Endothelial cell (in vitro differentiated cells): Measurements from ENCODE around the gene AHDC1. TPM values are rescaled to one million over a fixed set of nuclear protein-coding genes. Genes with fewer than 3 reads are reported as not detected.

Experiments used
- DNase-seq: peaks from one replicate; pipeline ENCODE4 v3.0.0; 2021; ENCODE audit warnings: low spot score
- H3K27ac Mint-ChIP-seq: one replicate; pipeline ENCODE4 v1.8.0; 2021; ENCODE audit warnings: mixed read lengths, inconsistent platforms; ENCODE audit not compliant: unreplicated experiment
- H3K27me3 Mint-ChIP-seq: one replicate; pipeline ENCODE4 v1.8.0; 2021; ENCODE audit warnings: mild to moderate bottlenecking, moderate library complexity, mixed read lengths, inconsistent platforms; ENCODE audit not compliant: unreplicated experiment
- H3K36me3 Mint-ChIP-seq: one replicate; pipeline ENCODE4 v1.8.0; 2021; ENCODE audit warnings: mild to moderate bottlenecking, low read depth, mixed read lengths, inconsistent platforms; ENCODE audit not compliant: unreplicated experiment
- H3K4me1 Mint-ChIP-seq: one replicate; pipeline ENCODE4 v1.8.0; 2021; ENCODE audit warnings: mild to moderate bottlenecking, mixed read lengths, inconsistent platforms; ENCODE audit not compliant: unreplicated experiment
- H3K4me3 Mint-ChIP-seq: one replicate; pipeline ENCODE4 v1.8.0; 2021; ENCODE audit warnings: mild to moderate bottlenecking, mixed read lengths, inconsistent platforms; ENCODE audit not compliant: unreplicated experiment
- H3K9me3 Mint-ChIP-seq: one replicate; pipeline ENCODE4 v1.8.0; 2021; ENCODE audit warnings: mixed read lengths, inconsistent platforms; ENCODE audit not compliant: unreplicated experiment
- total RNA-seq: library from RNA; stranded (reverse); fragmentation: NEBNext Ultra II Directional; extraction: Animal tissue kit (Norgen Biotek cat#: 25700); gene quantifications from one replicate; pipeline ENCODE4 v1.2.1, GENCODE V29; 2021; ENCODE audit not compliant: unreplicated experiment
- TF ChIP-seq, protein P1 (sequence below): fragments of 200-600 bp; sonication (generic); IDR thresholded peaks from one replicate; pipeline ENCODE4 v1.5.0; 2021; ENCODE audit warnings: antibody characterized with exemption; ENCODE audit not compliant: unreplicated experiment

The AHDC1 gene
- total RNA-seq, 1 donor from 2014 or later: 48.0 TPM

DNA sequence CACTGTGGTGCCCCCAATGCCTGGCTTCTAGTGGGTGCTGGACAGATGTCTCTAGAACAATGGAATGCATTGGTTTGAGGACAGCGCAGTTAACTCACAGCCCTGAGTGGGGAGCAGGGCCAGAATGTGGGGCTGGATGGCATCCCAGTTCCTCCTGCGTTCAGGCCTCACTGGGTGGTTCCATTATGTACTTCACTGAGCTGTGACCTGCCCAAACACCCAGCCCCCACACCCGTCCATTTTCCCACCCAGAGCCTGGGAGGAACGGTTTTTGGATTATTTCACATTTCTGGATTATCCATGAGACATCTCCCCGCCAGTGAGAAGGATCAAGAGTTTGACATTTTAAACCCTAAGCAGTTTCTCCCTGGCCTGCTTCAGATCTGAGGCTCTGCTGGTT, 58.7 kb downstream of the AHDC1 start:
- peaks cover 19% of the 10 kb centered on the region for H3K27me3 Mint-ChIP-seq

DNA sequence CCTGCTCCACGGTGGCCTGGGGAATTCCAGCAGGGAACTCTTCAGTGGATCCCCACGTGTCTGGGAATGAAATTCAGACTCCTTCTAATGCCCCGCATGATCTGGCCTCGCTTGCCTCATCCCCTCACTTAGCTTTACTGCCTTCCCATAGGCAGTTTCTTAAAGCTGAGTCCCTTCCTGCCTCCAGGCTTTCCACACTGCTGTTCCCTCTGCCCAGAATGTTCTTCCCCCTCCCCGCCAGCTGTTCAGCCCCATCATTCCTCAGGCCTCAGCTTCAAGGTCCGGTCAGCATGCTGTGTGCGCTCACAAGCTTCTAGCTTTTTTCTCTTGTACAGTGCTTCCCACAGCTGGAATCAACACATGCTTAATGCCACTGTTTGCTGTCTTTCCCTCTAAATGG, 59.1 kb downstream of the AHDC1 start:
- peaks cover 25% of the 10 kb centered on the region for H3K4me1 Mint-ChIP-seq
- peaks cover 23% of the 10 kb centered on the region for H3K27me3 Mint-ChIP-seq
- TF ChIP-seq, protein P1, sequence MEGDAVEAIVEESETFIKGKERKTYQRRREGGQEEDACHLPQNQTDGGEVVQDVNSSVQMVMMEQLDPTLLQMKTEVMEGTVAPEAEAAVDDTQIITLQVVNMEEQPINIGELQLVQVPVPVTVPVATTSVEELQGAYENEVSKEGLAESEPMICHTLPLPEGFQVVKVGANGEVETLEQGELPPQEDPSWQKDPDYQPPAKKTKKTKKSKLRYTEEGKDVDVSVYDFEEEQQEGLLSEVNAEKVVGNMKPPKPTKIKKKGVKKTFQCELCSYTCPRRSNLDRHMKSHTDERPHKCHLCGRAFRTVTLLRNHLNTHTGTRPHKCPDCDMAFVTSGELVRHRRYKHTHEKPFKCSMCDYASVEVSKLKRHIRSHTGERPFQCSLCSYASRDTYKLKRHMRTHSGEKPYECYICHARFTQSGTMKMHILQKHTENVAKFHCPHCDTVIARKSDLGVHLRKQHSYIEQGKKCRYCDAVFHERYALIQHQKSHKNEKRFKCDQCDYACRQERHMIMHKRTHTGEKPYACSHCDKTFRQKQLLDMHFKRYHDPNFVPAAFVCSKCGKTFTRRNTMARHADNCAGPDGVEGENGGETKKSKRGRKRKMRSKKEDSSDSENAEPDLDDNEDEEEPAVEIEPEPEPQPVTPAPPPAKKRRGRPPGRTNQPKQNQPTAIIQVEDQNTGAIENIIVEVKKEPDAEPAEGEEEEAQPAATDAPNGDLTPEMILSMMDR: no peak
- peak overlapping the region; percentile 76 for H3K4me3 Mint-ChIP-seq
- no peak for DNase-seq
- H3K9me3 Mint-ChIP-seq: no peaks in the 10 kb centered on the region
- H3K27ac Mint-ChIP-seq: peak overlapping the region; percentile 71
- peaks cover 33% of the 10 kb centered on the region for H3K36me3 Mint-ChIP-seq

More for the DNA sequence above, 58.7 kb downstream of the AHDC1 start:
- no peak overlapping the region for H3K27ac Mint-ChIP-seq
- TF ChIP-seq, protein P1: no peak
- H3K9me3 Mint-ChIP-seq: no peaks in the 10 kb centered on the region
- peaks cover 24% of the 10 kb centered on the region for H3K4me1 Mint-ChIP-seq
- DNase-seq: no peak
- peaks cover 29% of the 10 kb centered on the region for H3K36me3 Mint-ChIP-seq
- no peak overlapping the region for H3K4me3 Mint-ChIP-seq

DNA sequence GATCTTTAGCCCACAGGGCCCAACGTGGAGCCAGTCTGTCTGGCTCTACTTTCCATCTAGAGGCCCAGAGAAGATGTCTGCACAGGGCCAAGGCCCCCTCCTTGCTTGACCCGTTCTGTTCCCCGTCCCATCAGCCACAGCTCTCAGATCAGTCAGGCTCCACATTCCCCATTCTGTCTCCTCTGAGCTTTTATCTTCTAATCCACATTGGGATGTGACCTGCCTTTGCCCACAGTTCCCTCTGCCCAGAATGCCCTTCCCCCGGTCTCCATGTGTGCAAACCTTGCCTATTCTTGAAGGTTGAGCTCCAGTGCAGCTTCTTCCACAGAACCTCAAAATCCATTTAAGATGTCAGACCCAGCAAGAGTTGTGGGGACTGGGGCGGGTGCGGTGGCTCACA, 60.7 kb downstream of the AHDC1 start:
- Mint-ChIP-seq H3K27me3 (peaks cover 19% of the 10 kb centered on the region), H3K4me3 (no peak overlapping the region), H3K27ac (peak overlapping the region; percentile 24), H3K4me1 (peaks cover 25% of the 10 kb centered on the region), H3K36me3 (peaks cover 31% of the 10 kb centered on the region), H3K9me3 (no peaks in the 10 kb centered on the region)
- DNase-seq: no peak
- TF ChIP-seq, protein P1: no peak

DNA sequence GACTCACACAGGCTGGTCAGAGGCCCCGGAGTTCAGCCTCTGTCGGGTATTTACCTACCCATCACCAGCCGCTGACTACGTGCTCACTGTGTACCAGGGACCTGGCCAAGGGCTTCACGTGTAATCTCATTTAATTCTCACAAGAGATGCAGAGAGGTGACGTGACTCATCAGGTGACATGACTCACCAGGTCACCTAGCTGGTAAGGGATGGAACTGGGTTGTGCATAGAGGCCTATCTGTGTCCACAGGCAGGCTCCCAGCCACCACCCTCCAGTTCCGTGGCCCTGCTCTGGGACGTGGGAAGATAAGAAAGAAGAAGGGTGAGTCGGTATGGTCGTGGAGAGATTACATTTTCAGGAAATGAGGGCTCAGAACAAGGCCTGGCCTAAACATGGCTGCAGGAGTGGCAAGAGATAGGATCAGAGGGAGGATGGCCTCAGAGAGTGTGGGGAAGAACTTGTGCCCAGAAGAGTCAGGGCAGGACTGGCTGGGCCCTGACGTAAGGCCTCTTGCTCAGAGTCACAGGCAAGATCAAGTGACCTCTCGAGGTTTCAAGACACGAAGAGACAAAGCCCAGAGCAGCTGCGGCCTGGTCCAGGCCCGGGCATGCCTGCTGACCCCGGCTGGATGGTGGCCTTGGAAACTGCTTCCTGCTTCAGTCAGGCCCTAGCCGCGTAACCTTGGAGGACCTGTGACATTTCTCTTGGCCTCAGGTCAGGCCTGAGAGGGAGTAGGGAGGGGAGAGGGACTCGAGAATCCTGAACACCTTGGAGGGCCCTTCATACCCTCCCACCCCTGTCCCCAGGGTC, 61.3 kb downstream of the AHDC1 start:
- Mint-ChIP-seq H3K4me3 (no peak overlapping the region), H3K27me3 (peaks cover 19% of the 10 kb centered on the region), H3K36me3 (peaks cover 31% of the 10 kb centered on the region), H3K9me3 (no peaks in the 10 kb centered on the region), H3K4me1 (peaks cover 25% of the 10 kb centered on the region), H3K27ac (no peak overlapping the region)
- DNase-seq: no peak
- TF ChIP-seq, protein P1: no peak
